Memory B cell (primary cell): ENCODE data around the gene LTBP1.

Experiments
- ATAC-seq: fragments of 150-1000 bp; cut with Tn5 transposase; 2 replicates; pipeline ENCODE4 v1.10.0; 2021; ENCODE audit warnings: low read depth, mild to moderate bottlenecking, moderate library complexity
- DNase-seq, 2 donors: peaks; one replicate each; pipeline ENCODE4 v3.0.0; 2022; ENCODE audit warnings: low spot score in 2 of 2
- H3K27ac Mint-ChIP-seq: one replicate; pipeline ENCODE4 v1.8.0; 2022; ENCODE audit warnings: mild to moderate bottlenecking, moderate library complexity, mixed read lengths
- H3K27me3 Mint-ChIP-seq: one replicate; pipeline ENCODE4 v1.8.0; 2022; ENCODE audit warnings: mixed read lengths
- H3K36me3 Mint-ChIP-seq: one replicate; pipeline ENCODE4 v1.8.0; 2022; ENCODE audit warnings: mild to moderate bottlenecking, mixed read lengths
- H3K4me1 Mint-ChIP-seq: one replicate; pipeline ENCODE4 v1.8.0; 2022; ENCODE audit warnings: mixed read lengths
- H3K4me3 Mint-ChIP-seq: one replicate; pipeline ENCODE4 v1.8.0; 2022; ENCODE audit warnings: mild to moderate bottlenecking, moderate library complexity, mixed read lengths
- H3K9me3 Mint-ChIP-seq: one replicate; pipeline ENCODE4 v1.8.0; 2022; ENCODE audit warnings: mixed read lengths

The LTBP1 gene

GRCh38 chr2:33284287-33284686 is 337.5 kb downstream of the LTBP1 start:
- Mint-ChIP-seq H3K36me3 (no peaks in the 10 kb centered on the region), H3K9me3 (no peaks in the 10 kb centered on the region), H3K27ac (no peak overlapping the region), H3K4me3 (no peak overlapping the region), H3K4me1 (no peaks in the 10 kb centered on the region), H3K27me3 (peaks cover 17% of the 10 kb centered on the region)
- ATAC-seq (no peak), DNase-seq (no peak)

- DNase-seq = no peak
- no peak overlapping the region for H3K27ac Mint-ChIP-seq
- H3K4me1 Mint-ChIP-seq = peaks cover 2% of the 10 kb centered on the region
- H3K4me3 Mint-ChIP-seq = no peak overlapping the region
- no peaks in the 10 kb centered on the region for H3K9me3 Mint-ChIP-seq
- no peaks in the 10 kb centered on the region for H3K36me3 Mint-ChIP-seq
- ATAC-seq = no peak
- peaks cover 21% of the 10 kb centered on the region for H3K27me3 Mint-ChIP-seq
Measured at GRCh38 chr2:33287507-33288005, 340.8 kb downstream of the LTBP1 start.

GRCh38 chr2:33288011-33288410 is 341.3 kb downstream of the LTBP1 start:
- Mint-ChIP-seq H3K4me1 (peaks cover 2% of the 10 kb centered on the region), H3K27me3 (peaks cover 25% of the 10 kb centered on the region), H3K4me3 (no peak overlapping the region), H3K36me3 (no peaks in the 10 kb centered on the region), H3K27ac (no peak overlapping the region), H3K9me3 (no peaks in the 10 kb centered on the region)
- DNase-seq (no peak), ATAC-seq (no peak)

GRCh38 chr2:33289961-33290360 is 343.2 kb downstream of the LTBP1 start:
- Mint-ChIP-seq H3K27me3 (peaks cover 20% of the 10 kb centered on the region), H3K9me3 (no peaks in the 10 kb centered on the region), H3K36me3 (no peaks in the 10 kb centered on the region), H3K4me1 (peaks cover 2% of the 10 kb centered on the region), H3K27ac (no peak overlapping the region), H3K4me3 (no peak overlapping the region)
- DNase-seq (no peak), ATAC-seq (no peak)

GRCh38 chr2:33291278-33292013 is 344.7 kb downstream of the LTBP1 start:
- Mint-ChIP-seq H3K4me3 (peak overlapping the region; percentile 28), H3K36me3 (no peaks in the 10 kb centered on the region), H3K27me3 (peaks cover 24% of the 10 kb centered on the region), H3K4me1 (peaks cover 2% of the 10 kb centered on the region), H3K9me3 (no peaks in the 10 kb centered on the region), H3K27ac (no peak overlapping the region)
- ATAC-seq (no peak), DNase-seq (no peak)

- Mint-ChIP-seq H3K27me3 (peaks cover 28% of the 10 kb centered on the region), H3K36me3 (no peaks in the 10 kb centered on the region), H3K4me3 (peak overlapping the region; percentile 28), H3K4me1 (peaks cover 2% of the 10 kb centered on the region), H3K27ac (no peak overlapping the region), H3K9me3 (no peaks in the 10 kb centered on the region)
- DNase-seq = no peak
- ATAC-seq = no peak
Measured at GRCh38 chr2:33292063-33292462, 345.3 kb downstream of the LTBP1 start.

GRCh38 chr2:33292981-33293595 is 346.3 kb downstream of the LTBP1 start:
- peaks cover 2% of the 10 kb centered on the region for H3K4me1 Mint-ChIP-seq
- H3K9me3 Mint-ChIP-seq = no peaks in the 10 kb centered on the region
- no peaks in the 10 kb centered on the region for H3K36me3 Mint-ChIP-seq
- H3K4me3 Mint-ChIP-seq = no peak overlapping the region
- ATAC-seq (peak; percentile 39), DNase-seq (no peak)
- no peak overlapping the region for H3K27ac Mint-ChIP-seq
- H3K27me3 Mint-ChIP-seq = peaks cover 20% of the 10 kb centered on the region

- H3K27ac Mint-ChIP-seq = no peak overlapping the region
- H3K4me1 Mint-ChIP-seq = no peaks in the 10 kb centered on the region
- no peaks in the 10 kb centered on the region for H3K9me3 Mint-ChIP-seq
- no peaks in the 10 kb centered on the region for H3K36me3 Mint-ChIP-seq
- ATAC-seq (no peak), DNase-seq (no peak)
- H3K4me3 Mint-ChIP-seq = no peak overlapping the region
- peaks cover 8% of the 10 kb centered on the region for H3K27me3 Mint-ChIP-seq
Measured at GRCh38 chr2:33298233-33298632, 351.5 kb downstream of the LTBP1 start.

GRCh38 chr2:33301355-33301754 is 354.6 kb downstream of the LTBP1 start:
- no peak for ATAC-seq
- no peak overlapping the region for H3K4me3 Mint-ChIP-seq
- H3K36me3 Mint-ChIP-seq = no peaks in the 10 kb centered on the region
- H3K4me1 Mint-ChIP-seq = peaks cover 2% of the 10 kb centered on the region
- no peak overlapping the region for H3K27ac Mint-ChIP-seq
- H3K9me3 Mint-ChIP-seq = no peaks in the 10 kb centered on the region
- peaks cover 6% of the 10 kb centered on the region for H3K27me3 Mint-ChIP-seq
- DNase-seq = no peak

- Mint-ChIP-seq H3K9me3 (no peaks in the 10 kb centered on the region), H3K27me3 (peaks cover 2% of the 10 kb centered on the region), H3K27ac (no peak overlapping the region), H3K36me3 (no peaks in the 10 kb centered on the region), H3K4me3 (no peak overlapping the region), H3K4me1 (peaks cover 2% of the 10 kb centered on the region)
- DNase-seq = no peak
- ATAC-seq = no peak
Measured at GRCh38 chr2:33302348-33302747, 355.6 kb downstream of the LTBP1 start.

- Mint-ChIP-seq H3K4me1 (peaks cover 2% of the 10 kb centered on the region), H3K36me3 (no peaks in the 10 kb centered on the region), H3K27me3 (peaks cover 2% of the 10 kb centered on the region), H3K9me3 (no peaks in the 10 kb centered on the region), H3K27ac (no peak overlapping the region), H3K4me3 (no peak overlapping the region)
- ATAC-seq (no peak), DNase-seq (no peak)
Measured at GRCh38 chr2:33304032-33304864, 357.5 kb downstream of the LTBP1 start.

GRCh38 chr2:33307659-33308270 is 361.0 kb downstream of the LTBP1 start:
- H3K4me1 Mint-ChIP-seq = peaks cover 2% of the 10 kb centered on the region
- H3K36me3 Mint-ChIP-seq = no peaks in the 10 kb centered on the region
- no peak for DNase-seq
- H3K27me3 Mint-ChIP-seq = peaks cover 5% of the 10 kb centered on the region
- no peak overlapping the region for H3K27ac Mint-ChIP-seq
- ATAC-seq = no peak
- no peaks in the 10 kb centered on the region for H3K9me3 Mint-ChIP-seq
- H3K4me3 Mint-ChIP-seq = no peak overlapping the region

- ATAC-seq (no peak), DNase-seq (no peak)
- no peaks in the 10 kb centered on the region for H3K9me3 Mint-ChIP-seq
- H3K36me3 Mint-ChIP-seq = no peaks in the 10 kb centered on the region
- H3K27ac Mint-ChIP-seq = no peak overlapping the region
- H3K27me3 Mint-ChIP-seq = peaks cover 9% of the 10 kb centered on the region
- no peaks in the 10 kb centered on the region for H3K4me1 Mint-ChIP-seq
- no peak overlapping the region for H3K4me3 Mint-ChIP-seq
Measured at GRCh38 chr2:33312355-33312754, 365.6 kb downstream of the LTBP1 start.

- H3K4me1 Mint-ChIP-seq = no peaks in the 10 kb centered on the region
- H3K36me3 Mint-ChIP-seq = no peaks in the 10 kb centered on the region
- DNase-seq (no peak), ATAC-seq (no peak)
- H3K27me3 Mint-ChIP-seq = peaks cover 10% of the 10 kb centered on the region
- H3K4me3 Mint-ChIP-seq = no peak overlapping the region
- H3K9me3 Mint-ChIP-seq = no peaks in the 10 kb centered on the region
- no peak overlapping the region for H3K27ac Mint-ChIP-seq
Measured at GRCh38 chr2:33313039-33313438, 366.3 kb downstream of the LTBP1 start.
